ENCODE data around the gene APLP1.

APLP1 gene

DNA sequence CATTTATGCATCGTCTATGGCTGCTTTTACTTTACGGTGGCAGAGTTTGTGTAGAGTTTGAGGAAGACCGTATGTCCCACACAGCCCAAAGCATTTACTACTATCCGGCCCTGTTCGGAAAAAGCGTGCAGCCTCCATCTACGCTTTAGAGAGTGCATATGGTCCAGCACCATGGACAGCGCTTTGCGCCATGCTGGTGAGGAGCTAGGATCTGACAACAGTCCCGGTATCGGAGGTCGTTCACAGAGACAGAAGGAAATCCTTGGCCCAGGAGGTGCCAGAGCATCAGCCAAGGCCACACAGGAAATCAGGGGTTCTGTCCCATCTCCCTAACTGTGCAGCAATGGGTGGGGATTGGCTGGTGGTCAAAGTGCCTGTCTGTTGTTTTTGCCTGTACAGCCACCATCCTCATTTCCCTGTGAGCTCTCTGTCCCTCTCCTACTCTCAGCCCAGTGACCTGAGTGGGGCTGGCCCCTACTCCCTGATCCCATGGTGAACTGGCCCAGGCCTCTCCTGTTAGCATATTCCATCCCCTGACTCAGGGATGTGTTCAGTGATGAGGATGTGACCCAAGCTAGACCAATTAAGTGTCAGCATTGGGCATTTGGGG lies 39.6 kb upstream of the APLP1 start:
- peaks cover 6% of the 10 kb centered on the region; the same call in 1 of the 2 replicates for H4K20me1 ChIP-seq (ENCODE audit: insufficient read depth, low read length)
- TF ChIP-seq, protein P1, sequence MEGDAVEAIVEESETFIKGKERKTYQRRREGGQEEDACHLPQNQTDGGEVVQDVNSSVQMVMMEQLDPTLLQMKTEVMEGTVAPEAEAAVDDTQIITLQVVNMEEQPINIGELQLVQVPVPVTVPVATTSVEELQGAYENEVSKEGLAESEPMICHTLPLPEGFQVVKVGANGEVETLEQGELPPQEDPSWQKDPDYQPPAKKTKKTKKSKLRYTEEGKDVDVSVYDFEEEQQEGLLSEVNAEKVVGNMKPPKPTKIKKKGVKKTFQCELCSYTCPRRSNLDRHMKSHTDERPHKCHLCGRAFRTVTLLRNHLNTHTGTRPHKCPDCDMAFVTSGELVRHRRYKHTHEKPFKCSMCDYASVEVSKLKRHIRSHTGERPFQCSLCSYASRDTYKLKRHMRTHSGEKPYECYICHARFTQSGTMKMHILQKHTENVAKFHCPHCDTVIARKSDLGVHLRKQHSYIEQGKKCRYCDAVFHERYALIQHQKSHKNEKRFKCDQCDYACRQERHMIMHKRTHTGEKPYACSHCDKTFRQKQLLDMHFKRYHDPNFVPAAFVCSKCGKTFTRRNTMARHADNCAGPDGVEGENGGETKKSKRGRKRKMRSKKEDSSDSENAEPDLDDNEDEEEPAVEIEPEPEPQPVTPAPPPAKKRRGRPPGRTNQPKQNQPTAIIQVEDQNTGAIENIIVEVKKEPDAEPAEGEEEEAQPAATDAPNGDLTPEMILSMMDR (IDR thresholded peaks at IDR 0.05; ENCODE audit: borderline replicate concordance, extremely low read depth, low read length, poor library complexity, severe bottlenecking) = no peak
- TF ChIP-seq EZH2 (IDR thresholded peaks at IDR 0.05; ENCODE audit: borderline replicate concordance, low read depth, low read length, severe bottlenecking) = no peak
- H3K36me3 ChIP-seq (ENCODE audit: insufficient read depth, low read length) = no peaks in the 10 kb centered on the region
- no peak overlapping the region for H3K4me3 ChIP-seq (ENCODE audit: low read depth in 1 of 2, low read length in 2 of 2)
- H3K4me2 ChIP-seq (ENCODE audit: insufficient read depth, low read length) = no peak overlapping the region
- no peak overlapping the region for H3K9ac ChIP-seq (ENCODE audit: low read depth, low read length)
- no peaks in the 10 kb centered on the region for H3K27me3 ChIP-seq (ENCODE audit: insufficient read depth, low read length, poor library complexity)
- H3K79me2 ChIP-seq (ENCODE audit: insufficient read depth, low read length) = no peaks in the 10 kb centered on the region
- peak; percentile 83 for ATAC-seq (ENCODE audit: insufficient read depth, low read depth)
- no peaks in the 10 kb centered on the region for H3K9me3 ChIP-seq (ENCODE audit: insufficient read depth, low read length, severe bottlenecking)
- H2AFZ ChIP-seq (ENCODE audit: low read depth, low read length) = no peak overlapping the region
- H3K4me1 ChIP-seq (ENCODE audit: insufficient read depth, low read length) = no peaks in the 10 kb centered on the region
- H3K27ac ChIP-seq (ENCODE audit: low read length) = no peak overlapping the region
- peak; percentile 66 for DNase-seq

DNA sequence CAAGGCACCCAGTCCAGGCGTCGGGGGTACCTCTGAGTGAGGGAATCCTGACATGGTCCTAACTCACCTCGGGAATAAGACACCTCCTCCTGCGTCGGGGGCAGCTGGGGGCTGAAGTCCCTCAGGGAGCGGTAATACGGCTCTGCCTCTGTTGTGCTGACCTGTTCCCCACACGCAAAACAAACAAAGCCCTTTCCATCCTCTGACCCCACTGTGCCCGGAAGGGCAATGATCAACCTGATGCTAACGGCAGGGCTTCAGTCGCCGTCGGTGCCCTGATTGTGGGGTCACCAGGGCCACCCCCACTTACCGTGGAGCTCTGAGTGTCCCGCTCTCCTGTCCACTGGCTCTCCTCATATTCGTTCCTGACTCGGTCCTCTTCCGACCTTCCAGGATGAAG lies 37.4 kb upstream of the APLP1 start:
- no peak for ATAC-seq (ENCODE audit: insufficient read depth, low read depth)
- H3K9ac ChIP-seq (ENCODE audit: low read depth, low read length) = no peak overlapping the region
- no peaks in the 10 kb centered on the region for H3K9me3 ChIP-seq (ENCODE audit: insufficient read depth, low read length, severe bottlenecking)
- no peak for TF ChIP-seq EZH2 (IDR thresholded peaks at IDR 0.05; ENCODE audit: borderline replicate concordance, low read depth, low read length, severe bottlenecking)
- TF ChIP-seq, protein P1 (IDR thresholded peaks at IDR 0.05; ENCODE audit: borderline replicate concordance, extremely low read depth, low read length, poor library complexity, severe bottlenecking) = no peak
- no peaks in the 10 kb centered on the region for H3K36me3 ChIP-seq (ENCODE audit: insufficient read depth, low read length)
- no peaks in the 10 kb centered on the region for H3K79me2 ChIP-seq (ENCODE audit: insufficient read depth, low read length)
- H3K27me3 ChIP-seq (ENCODE audit: insufficient read depth, low read length, poor library complexity) = no peaks in the 10 kb centered on the region
- H3K4me2 ChIP-seq (ENCODE audit: insufficient read depth, low read length) = no peak overlapping the region
- H3K4me3 ChIP-seq (ENCODE audit: low read depth in 1 of 2, low read length in 2 of 2) = no peak overlapping the region
- H3K27ac ChIP-seq (ENCODE audit: low read length) = no peak overlapping the region
- H4K20me1 ChIP-seq (ENCODE audit: insufficient read depth, low read length) = peaks cover 6% of the 10 kb centered on the region; the same call in 1 of the 2 replicates
- H3K4me1 ChIP-seq (ENCODE audit: insufficient read depth, low read length) = no peaks in the 10 kb centered on the region
- DNase-seq = no peak
- no peak overlapping the region for H2AFZ ChIP-seq (ENCODE audit: low read depth, low read length)

DNA sequence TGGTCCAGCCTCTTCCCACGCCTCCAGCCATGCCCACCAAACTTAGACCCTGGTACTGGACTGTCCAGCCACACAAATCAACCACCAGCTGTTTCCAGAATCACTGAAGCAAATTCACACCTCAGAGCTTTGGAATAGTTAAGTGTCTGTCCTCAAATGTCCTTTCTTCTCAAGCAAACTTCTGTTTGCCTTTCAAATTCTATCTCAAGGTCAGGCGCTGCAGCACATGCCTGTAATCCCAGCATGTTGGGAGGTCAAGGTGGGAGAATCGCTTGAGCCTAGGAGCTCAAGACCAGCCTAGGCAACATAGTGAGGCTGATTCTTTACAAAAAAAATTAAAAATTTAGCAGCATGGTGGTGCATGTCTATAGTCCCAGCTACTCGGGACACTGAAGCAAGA lies 36.3 kb upstream of the APLP1 start:
- Histone ChIP-seq H3K27ac (ENCODE audit: low read length) (no peak overlapping the region), H3K36me3 (ENCODE audit: insufficient read depth, low read length) (no peaks in the 10 kb centered on the region), H3K27me3 (ENCODE audit: insufficient read depth, low read length, poor library complexity) (no peaks in the 10 kb centered on the region), H3K9me3 (ENCODE audit: insufficient read depth, low read length, severe bottlenecking) (no peaks in the 10 kb centered on the region), H3K9ac (ENCODE audit: low read depth, low read length) (no peak overlapping the region), H3K4me1 (ENCODE audit: insufficient read depth, low read length) (no peaks in the 10 kb centered on the region), H3K4me3 (ENCODE audit: low read depth in 1 of 2, low read length in 2 of 2) (no peak overlapping the region), H3K79me2 (ENCODE audit: insufficient read depth, low read length) (no peaks in the 10 kb centered on the region), H2AFZ (ENCODE audit: low read depth, low read length) (no peak overlapping the region), H4K20me1 (ENCODE audit: insufficient read depth, low read length) (peaks cover 6% of the 10 kb centered on the region; the same call in 1 of the 2 replicates), H3K4me2 (ENCODE audit: insufficient read depth, low read length) (no peak overlapping the region)
- TF ChIP-seq, protein P1 (IDR thresholded peaks at IDR 0.05; ENCODE audit: borderline replicate concordance, extremely low read depth, low read length, poor library complexity, severe bottlenecking) = no peak
- ATAC-seq (ENCODE audit: insufficient read depth, low read depth) (no peak), DNase-seq (no peak)
